ENCODE results near the gene DNAJB14.

The DNAJB14 gene

GRCh38 chr4:99943904-99944437 lies 2.4 kb downstream of the DNAJB14 start:
- DNase-seq (ENCODE audit: low read depth): no peak

GRCh38 chr4:99938243-99938753 lies 8.1 kb downstream of the DNAJB14 start:
- no peak for DNase-seq (ENCODE audit: low read depth)

- no peak for DNase-seq (ENCODE audit: low read depth)
Observed at GRCh38 chr4:99934891-99935290, 11.5 kb downstream of the DNAJB14 start.

- DNase-seq (ENCODE audit: low read depth): no peak
Observed at GRCh38 chr4:99927566-99927965, 18.9 kb downstream of the DNAJB14 start.

- DNase-seq (ENCODE audit: low read depth): no peak
Observed at GRCh38 chr4:99921174-99921573, 25.2 kb downstream of the DNAJB14 start.

- no peak for DNase-seq (ENCODE audit: low read depth)
Observed at GRCh38 chr4:99918656-99919055, 27.8 kb downstream of the DNAJB14 start.

GRCh38 chr4:99917575-99917974 lies 28.8 kb downstream of the DNAJB14 start:
- DNase-seq (ENCODE audit: low read depth): no peak

GRCh38 chr4:99915449-99915848 lies 31.0 kb downstream of the DNAJB14 start:
- no peak for DNase-seq (ENCODE audit: low read depth)

- no peak for DNase-seq (ENCODE audit: low read depth)
Observed at GRCh38 chr4:99894998-99895397, 51.4 kb downstream of the DNAJB14 start.

GRCh38 chr4:99894161-99894997 lies 52.0 kb downstream of the DNAJB14 start, which contains the start of gene LAMTOR3:
Gene LAMTOR3, minus strand, starts transcription at chr4:99894427. Its CDS starts 464 bp downstream, at chr4:99893963.
- DNase-seq (ENCODE audit: low read depth): peak; percentile 82

GRCh38 chr4:99893839-99894160 lies 52.6 kb downstream of the DNAJB14 start:
- DNase-seq (ENCODE audit: low read depth): no peak

- no peak for DNase-seq (ENCODE audit: low read depth)
Observed at GRCh38 chr4:99893029-99893428, 53.4 kb downstream of the DNAJB14 start.

GRCh38 chr4:99891351-99891750 lies 55.1 kb downstream of the DNAJB14 start:
- no peak for DNase-seq (ENCODE audit: low read depth)

- DNase-seq (ENCODE audit: low read depth): no peak
Observed at GRCh38 chr4:99887837-99888236, 58.6 kb downstream of the DNAJB14 start.

- DNase-seq (ENCODE audit: low read depth): no peak
Observed at GRCh38 chr4:99886146-99886545, 60.3 kb downstream of the DNAJB14 start.

- no peak for DNase-seq (ENCODE audit: low read depth)
Observed at GRCh38 chr4:99885687-99886086, 60.7 kb downstream of the DNAJB14 start.

- DNase-seq (ENCODE audit: low read depth): no peak
Observed at GRCh38 chr4:99885063-99885664, 61.3 kb downstream of the DNAJB14 start.

GRCh38 chr4:99879458-99879857 lies 67.0 kb downstream of the DNAJB14 start:
- DNase-seq (ENCODE audit: low read depth): no peak

GRCh38 chr4:99878604-99879003 lies 67.8 kb downstream of the DNAJB14 start:
- no peak for DNase-seq (ENCODE audit: low read depth)

GRCh38 chr4:99876946-99877345 lies 69.5 kb downstream of the DNAJB14 start:
- DNase-seq (ENCODE audit: low read depth): no peak

GRCh38 chr4:99875071-99875470 lies 71.3 kb downstream of the DNAJB14 start:
- no peak for DNase-seq (ENCODE audit: low read depth)

GRCh38 chr4:99872570-99872969 lies 73.8 kb downstream of the DNAJB14 start:
- DNase-seq (ENCODE audit: low read depth): no peak

- no peak for DNase-seq (ENCODE audit: low read depth)
Observed at GRCh38 chr4:99868126-99868596, 78.3 kb downstream of the DNAJB14 start.

All from activated T-cell treated with anti-CD3 and anti-CD28 coated beads for 1 hour (primary cell).